MM.1S (cell line): ENCODE results near the gene PASD1.

Source experiments
- EZH2 ChIP-seq: fragments of 300-600 bp; sonication (generic); optimal IDR thresholded peaks from 2 replicates; pipeline ENCODE3; 2017; ENCODE audit warnings: low read depth, mild to moderate bottlenecking, antibody characterized with exemption, low read length, mixed read lengths
- EZH2phosphoT487 ChIP-seq: fragments of 300-600 bp; sonication (generic); IDR thresholded peaks from 2 replicates; pipeline ENCODE4 v1.6.1; 2018; ENCODE audit warnings: antibody characterized with exemption, low read length
- TF ChIP-seq, protein P1 (sequence below): fragments of 300-600 bp; sonication (generic); IDR thresholded peaks from 2 replicates; pipeline ENCODE4 v1.5.1; 2016; ENCODE audit warnings: antibody characterized with exemption, low read length, mixed read lengths

- TF ChIP-seq, protein P1, sequence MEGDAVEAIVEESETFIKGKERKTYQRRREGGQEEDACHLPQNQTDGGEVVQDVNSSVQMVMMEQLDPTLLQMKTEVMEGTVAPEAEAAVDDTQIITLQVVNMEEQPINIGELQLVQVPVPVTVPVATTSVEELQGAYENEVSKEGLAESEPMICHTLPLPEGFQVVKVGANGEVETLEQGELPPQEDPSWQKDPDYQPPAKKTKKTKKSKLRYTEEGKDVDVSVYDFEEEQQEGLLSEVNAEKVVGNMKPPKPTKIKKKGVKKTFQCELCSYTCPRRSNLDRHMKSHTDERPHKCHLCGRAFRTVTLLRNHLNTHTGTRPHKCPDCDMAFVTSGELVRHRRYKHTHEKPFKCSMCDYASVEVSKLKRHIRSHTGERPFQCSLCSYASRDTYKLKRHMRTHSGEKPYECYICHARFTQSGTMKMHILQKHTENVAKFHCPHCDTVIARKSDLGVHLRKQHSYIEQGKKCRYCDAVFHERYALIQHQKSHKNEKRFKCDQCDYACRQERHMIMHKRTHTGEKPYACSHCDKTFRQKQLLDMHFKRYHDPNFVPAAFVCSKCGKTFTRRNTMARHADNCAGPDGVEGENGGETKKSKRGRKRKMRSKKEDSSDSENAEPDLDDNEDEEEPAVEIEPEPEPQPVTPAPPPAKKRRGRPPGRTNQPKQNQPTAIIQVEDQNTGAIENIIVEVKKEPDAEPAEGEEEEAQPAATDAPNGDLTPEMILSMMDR = no peak
- no peak for TF ChIP-seq EZH2phosphoT487
- no peak for TF ChIP-seq EZH2
Observed at GRCh38 chrX:151723156-151723760, 159.8 kb downstream of the PASD1 start.
